H1 (cell line): ENCODE results near the gene TRIM9. TPM values are rescaled to one million over a fixed set of nuclear protein-coding genes. Genes with fewer than 3 reads are reported as not detected.

Experiments used
- CTCF ChIA-PET: fragments of 300-600 bp; sonication (Branson Sonifier 250); formaldehyde crosslinking; loops from one replicate; lab custom pipeline; 2021; ENCODE audit not compliant: partially characterized antibody; lab: Charles Lee
- POLR2A ChIA-PET: fragments of 300-600 bp; sonication (Branson Sonifier 250); formaldehyde crosslinking; loops from one replicate; lab custom pipeline; 2021; ENCODE audit warnings: inconsistent platforms; ENCODE audit not compliant: partially characterized antibody; lab: Charles Lee
- DNase-seq, 2 experiments: peaks; one replicate each; pipeline versions ENCODE4 v3.0.0 to v3.0.0-alpha.2; 2010 to 2022; ENCODE audit warnings: low spot score in 2 of 2, low read depth in 1 of 2, mixed read lengths in 1 of 2
- FAIRE-seq: peaks from 2 replicates; lab custom pipeline; 2011; peaks lifted over from hg19 to GRCh38; lab: Jason Lieb, UNC
- H2AFZ ChIP-seq: 2 replicates; pipeline ENCODE4 v1.8.1; 2012; ENCODE audit warnings: low read length, inconsistent platforms
- H2AK5ac ChIP-seq: 2 replicates; pipeline ENCODE4 v1.6.1; 2013; ENCODE audit warnings: low read depth, low read length
- H2BK120ac ChIP-seq: replicated peaks from 2 replicates; pipeline ENCODE3; 2013; ENCODE audit warnings: low read depth, low read length, inconsistent platforms
- H2BK12ac ChIP-seq: 2 replicates; pipeline ENCODE4 v1.6.1; 2013; ENCODE audit warnings: low read depth, low read length
- H2BK15ac ChIP-seq: 2 replicates; pipeline ENCODE4 v1.6.1; 2013; ENCODE audit warnings: low read length
- H2BK20ac ChIP-seq: 2 replicates; pipeline ENCODE4 v1.6.1; 2013; ENCODE audit warnings: low read length
- H2BK5ac ChIP-seq: 2 replicates; pipeline ENCODE4 v1.6.1; 2013; ENCODE audit warnings: low read depth, low read length
- H3K14ac ChIP-seq: 2 replicates; pipeline ENCODE4 v1.6.1; 2013; ENCODE audit warnings: inconsistent platforms; ENCODE audit not compliant: insufficient read length
- H3K18ac ChIP-seq: 2 replicates; pipeline ENCODE4 v1.6.1; 2013; ENCODE audit warnings: low read length; ENCODE audit errors: extremely low read depth
- H3K23ac ChIP-seq: 2 replicates; pipeline ENCODE4 v1.6.1; 2013; ENCODE audit warnings: inconsistent platforms; ENCODE audit not compliant: insufficient read length
- H3K23me2 ChIP-seq: 2 replicates; pipeline ENCODE4 v1.6.1; 2013; ENCODE audit warnings: low read depth, low read length
- H3K27ac ChIP-seq: 2 replicates; pipeline ENCODE4 v1.6.1; 2011; ENCODE audit warnings: low read depth, low read length, inconsistent platforms
- H3K27me3 ChIP-seq, 4 experiments: replicated peaks in 1 of 4; 1 replicate in 1 of 4; 2 replicates in 3 of 4; pipeline versions ENCODE4 v1.6.1 to v1.8.1; 2011 to 2013; ENCODE audit warnings: low read length in 3 of 4, mild to moderate bottlenecking in 3 of 4, inconsistent platforms in 2 of 4, mixed read lengths in 2 of 4, moderate library complexity in 1 of 4; ENCODE audit not compliant: control insufficient read depth in 3 of 4, insufficient read depth in 3 of 4; ENCODE audit errors: extremely low read depth in 1 of 4
- H3K36me3 ChIP-seq, 4 experiments: 2 replicates each; pipeline versions ENCODE4 v1.6.1 to v1.8.1; 2011 to 2013; ENCODE audit warnings: mild to moderate bottlenecking in 4 of 4, low read length in 3 of 4, moderate library complexity in 2 of 4, control low read depth in 1 of 4, inconsistent platforms in 1 of 4; ENCODE audit not compliant: insufficient read depth in 4 of 4, control insufficient read depth in 2 of 4
- H3K4ac ChIP-seq: replicated peaks from 2 replicates; pipeline ENCODE3; 2013; ENCODE audit warnings: low read length, low read depth, mixed read lengths, inconsistent platforms; ENCODE audit not compliant: insufficient read length
- H3K4me1 ChIP-seq, 4 experiments: replicated peaks in 1 of 4; 1 replicate in 1 of 4; 2 replicates in 3 of 4; pipeline versions ENCODE4 v1.6.1 to v1.8.1; 2011 to 2013; ENCODE audit warnings: low read length in 3 of 4, inconsistent platforms in 2 of 4, mixed read lengths in 1 of 4; ENCODE audit not compliant: insufficient read depth in 4 of 4, control insufficient read depth in 3 of 4
- H3K4me2 ChIP-seq, 2 experiments: 2 replicates each; pipeline versions ENCODE4 v1.6.1 to v1.8.1; 2011 to 2013; ENCODE audit warnings: low read depth in 2 of 2, low read length in 2 of 2, control low read depth in 1 of 2, inconsistent platforms in 1 of 2, mild to moderate bottlenecking in 1 of 2; ENCODE audit not compliant: insufficient read depth in 1 of 2
- H3K4me3 ChIP-seq, 4 experiments: fragments of 200-600, 300-600 bp in 1 of 4; sonication (generic), shearing (Covaris generic), sonication (Bioruptor Twin) in 1 of 4; 2 replicates each; pipeline versions ENCODE4 v1.5.1 to v1.8.1; 2011 to 2016; ENCODE audit warnings: low read length in 4 of 4, low read depth in 3 of 4, control low read depth in 2 of 4, inconsistent platforms in 2 of 4, mild to moderate bottlenecking in 2 of 4, mixed read lengths in 1 of 4, moderate library complexity in 1 of 4; ENCODE audit not compliant: insufficient read depth in 2 of 4; ENCODE audit errors: extremely low read depth in 1 of 4
- H3K56ac ChIP-seq: replicated peaks from 2 replicates; pipeline ENCODE3; 2013; ENCODE audit warnings: low read depth, mild to moderate bottlenecking, mixed read lengths, low read length, inconsistent platforms; ENCODE audit not compliant: insufficient read length
- H3K79me1 ChIP-seq: 2 replicates; pipeline ENCODE4 v1.6.1; 2013; ENCODE audit warnings: low read depth, low read length, control low read depth
- H3K79me2 ChIP-seq, 2 experiments: 2 replicates each; pipeline versions ENCODE4 v1.6.1 to v1.8.1; 2012 to 2013; ENCODE audit warnings: low read length in 2 of 2, mild to moderate bottlenecking in 2 of 2, inconsistent platforms in 1 of 2; ENCODE audit not compliant: insufficient read depth in 2 of 2, control insufficient read depth in 1 of 2
- H3K9ac ChIP-seq, 4 experiments: replicated peaks in 1 of 4; 1 replicate in 1 of 4; 2 replicates in 3 of 4; pipeline versions ENCODE4 v1.6.1 to v1.8.1; 2011 to 2013; ENCODE audit warnings: low read depth in 3 of 4, low read length in 3 of 4, control low read depth in 2 of 4, mild to moderate bottlenecking in 2 of 4, moderate library complexity in 2 of 4, inconsistent platforms in 1 of 4; ENCODE audit errors: extremely low read depth in 1 of 4
- H3K9me3 ChIP-seq, 2 experiments: 2 replicates each; pipeline versions ENCODE4 v1.6.1 to v1.8.1; 2012 to 2013; ENCODE audit warnings: mild to moderate bottlenecking in 2 of 2, moderate library complexity in 2 of 2, control low read depth in 1 of 2, inconsistent platforms in 1 of 2, low read depth in 1 of 2, low read length in 1 of 2, mixed read lengths in 1 of 2; ENCODE audit not compliant: insufficient read depth in 2 of 2
- H4K20me1 ChIP-seq, 2 experiments: replicated peaks in 1 of 2; 2 replicates each; pipeline versions ENCODE3 to v1.8.1; 2011 to 2013; ENCODE audit warnings: inconsistent platforms in 2 of 2, low read length in 2 of 2, mild to moderate bottlenecking in 1 of 2; ENCODE audit not compliant: insufficient read depth in 2 of 2, control insufficient read depth in 1 of 2
- H4K5ac ChIP-seq: 2 replicates; pipeline ENCODE4 v1.6.1; 2013; ENCODE audit warnings: low read length, low read depth, mixed read lengths, inconsistent platforms; ENCODE audit not compliant: insufficient read length
- H4K8ac ChIP-seq: 2 replicates; pipeline ENCODE4 v1.8.0; 2013; ENCODE audit warnings: mild to moderate bottlenecking, moderate library complexity, low read length, inconsistent platforms; ENCODE audit not compliant: insufficient read depth; ENCODE audit errors: extremely low read depth
- H4K91ac ChIP-seq: replicated peaks from 2 replicates; pipeline ENCODE3; 2013; ENCODE audit warnings: low read length, mixed read lengths, inconsistent platforms; ENCODE audit not compliant: insufficient read length
- ATF3 ChIP-seq: IDR thresholded peaks from 2 replicates; pipeline ENCODE4 v1.6.1; 2011; ENCODE audit warnings: low read depth, mild to moderate bottlenecking, low read length; ENCODE audit not compliant: insufficient read depth
- CHD2 ChIP-seq: IDR thresholded peaks from 2 replicates; pipeline ENCODE4 v1.6.1; 2012; ENCODE audit warnings: low read length, improper control_type of control experiment
- CREB1 ChIP-seq: IDR thresholded peaks from 2 replicates; pipeline ENCODE4 v1.6.1; 2012; ENCODE audit warnings: inconsistent platforms
- FOSL1 ChIP-seq: IDR thresholded peaks from 2 replicates; pipeline ENCODE4 v1.6.1; 2011; ENCODE audit warnings: mild to moderate bottlenecking, low read depth, low read length, moderate library complexity; ENCODE audit not compliant: insufficient read depth
- GABPA ChIP-seq: IDR thresholded peaks from 2 replicates; pipeline ENCODE4 v1.6.1; 2011; ENCODE audit warnings: mild to moderate bottlenecking, low read length, moderate library complexity, borderline replicate concordance; ENCODE audit not compliant: insufficient read depth
- GTF2F1 ChIP-seq: IDR thresholded peaks from 2 replicates; pipeline ENCODE4 v1.6.1; 2012; ENCODE audit warnings: low read depth, low read length, improper control_type of control experiment, borderline replicate concordance
- RXRA ChIP-seq: IDR thresholded peaks from 2 replicates; pipeline ENCODE4 v1.6.1; 2011; ENCODE audit warnings: low read depth, mild to moderate bottlenecking, low read length, moderate library complexity; ENCODE audit not compliant: insufficient read depth
- SIN3A ChIP-seq, 2 experiments: IDR thresholded peaks in 1 of 2; conservative IDR thresholded peaks in 1 of 2; 2 replicates each; pipeline ENCODE4 v1.6.1; 2011 to 2012; ENCODE audit warnings: low read length in 2 of 2, improper control_type of control experiment in 1 of 2, low read depth in 1 of 2, mild to moderate bottlenecking in 1 of 2
- SIRT6 ChIP-seq: IDR thresholded peaks from one replicate; pipeline ENCODE4 v1.7.1; 2012; ENCODE audit warnings: low read length, inconsistent platforms
- SP2 ChIP-seq: IDR thresholded peaks from 2 replicates; pipeline ENCODE4 v1.6.1; 2012; ENCODE audit warnings: mild to moderate bottlenecking, low read length, inconsistent platforms
- SUZ12 ChIP-seq: fragments of 200-600 bp; sonication (generic); IDR thresholded peaks from 2 replicates; pipeline ENCODE4 v1.6.1; 2012; ENCODE audit warnings: mild to moderate bottlenecking, inconsistent platforms, low read length, moderate library complexity, mixed read lengths
- TAF7 ChIP-seq: optimal IDR thresholded peaks from 2 replicates; pipeline ENCODE3; 2011; ENCODE audit warnings: low read depth, mild to moderate bottlenecking, inconsistent platforms, low read length, moderate library complexity, borderline replicate concordance
- TEAD4 ChIP-seq: IDR thresholded peaks from 2 replicates; pipeline ENCODE4 v1.6.1; 2012; ENCODE audit warnings: low read depth, low read length, inconsistent platforms, mixed read lengths
- YY1 ChIP-seq: IDR thresholded peaks from 2 replicates; pipeline ENCODE4 v1.6.1; 2011; ENCODE audit warnings: low read depth, mild to moderate bottlenecking, low read length
- ZNF274 ChIP-seq: IDR thresholded peaks from 2 replicates; pipeline ENCODE4 v1.7.0; 2012; ENCODE audit warnings: low read length, borderline replicate concordance; ENCODE audit errors: extremely low read depth
- polyA plus RNA-seq, 7 experiments: library from polyadenylated mRNA; depleted of rRNA in 3 of 7; stranded (reverse) in 5 of 7; unstranded in 2 of 7; fragments of >200 nt in 5 of 7; fragments of 200-250 nt in 2 of 7; gene quantifications; 1 replicate in 5 of 7; 2 replicates in 1 of 7; 4 replicates in 1 of 7; pipeline versions ENCODE4 v1.2.1 to v1.2.3, GENCODE V29; 2011 to 2013; ENCODE audit warnings: missing spikeins in 2 of 7, mixed read lengths in 2 of 7
- total RNA-seq: library from RNA; stranded (reverse); fragmentation: NEBNext Ultra II Directional; extraction: Animal tissue kit (Norgen Biotek cat#: 25700); gene quantifications from 2 replicates; pipeline ENCODE4 v1.2.1, GENCODE V29; 2021
- TF ChIP-seq, protein P1 (sequence below): IDR thresholded peaks from 2 replicates; pipeline ENCODE4 v1.6.1; 2012; ENCODE audit warnings: inconsistent platforms

The TRIM9 gene
- total and polyA plus RNA-seq, 2 of the 8 experiments (the other 6 are each of a cell fraction or from before 2014, with no cell fraction given): 2.7 to 5.4 TPM

DNA sequence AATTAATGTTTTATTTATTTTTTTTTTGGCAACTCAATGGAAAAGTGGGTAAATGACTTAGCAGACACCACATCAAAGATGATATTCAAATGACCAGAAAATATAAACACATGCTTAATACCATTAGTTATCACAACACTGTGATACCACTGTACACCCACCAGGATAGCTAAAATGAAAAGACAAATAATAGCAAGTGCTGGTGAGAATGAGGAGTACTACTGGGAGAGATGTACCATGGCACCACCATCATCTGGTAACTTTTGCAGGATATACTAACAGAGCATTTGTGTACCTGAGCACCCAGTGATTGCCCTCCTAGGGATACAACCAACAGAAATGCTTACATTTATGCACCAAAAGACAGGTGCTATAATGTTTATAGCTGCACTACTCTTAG lies 21.9 kb downstream of the TRIM9 start:
- no peak overlapping the region for H3K27ac ChIP-seq
- TF ChIP-seq FOSL1: no peak
- no peak for TF ChIP-seq SUZ12
- TF ChIP-seq YY1: no peak
- TF ChIP-seq TAF7: no peak
- no peak for TF ChIP-seq ZNF274
- TF ChIP-seq CHD2: no peak
- TF ChIP-seq CREB1: no peak
- TF ChIP-seq TEAD4: no peak
- no peak for TF ChIP-seq GTF2F1
- no peak for TF ChIP-seq SIN3A (conservative IDR thresholded peaks at IDR 0.05 in 1 of 2, IDR thresholded peaks at IDR 0.05 in 1 of 2; ENCODE audit: low read depth in 1 of 2, low read length in 2 of 2)
- no peak for TF ChIP-seq RXRA
- no peak for TF ChIP-seq SP2
- TF ChIP-seq GABPA: no peak
- no peak for TF ChIP-seq SIRT6
- TF ChIP-seq ATF3: no peak
- TF ChIP-seq, protein P1, sequence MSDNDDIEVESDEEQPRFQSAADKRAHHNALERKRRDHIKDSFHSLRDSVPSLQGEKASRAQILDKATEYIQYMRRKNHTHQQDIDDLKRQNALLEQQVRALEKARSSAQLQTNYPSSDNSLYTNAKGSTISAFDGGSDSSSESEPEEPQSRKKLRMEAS: no peak

More for the DNA sequence above, 21.9 kb downstream of the TRIM9 start:
- H3K23me2 ChIP-seq: no peaks in the 10 kb centered on the region
- H2AFZ ChIP-seq: no peak overlapping the region
- H3K4me3 ChIP-seq: no peak overlapping the region
- no peak overlapping the region for H2BK120ac ChIP-seq
- no peak overlapping the region for H3K23ac ChIP-seq
- DNase-seq (no peak), FAIRE-seq (no peak)
- no peak overlapping the region for H2BK20ac ChIP-seq
- no peak overlapping the region for H2BK15ac ChIP-seq
- no peak overlapping the region for H4K5ac ChIP-seq
- no peak overlapping the region for H3K56ac ChIP-seq
- H3K27me3 ChIP-seq: no peaks in the 10 kb centered on the region
- H3K36me3 ChIP-seq: no peaks in the 10 kb centered on the region
- no peak overlapping the region for H3K14ac ChIP-seq
- H3K4me1 ChIP-seq: no peaks in the 10 kb centered on the region
- H3K4ac ChIP-seq: no peak overlapping the region
- H4K20me1 ChIP-seq: no peaks in the 10 kb centered on the region
- H2BK12ac ChIP-seq: no peak overlapping the region
- no peaks in the 10 kb centered on the region for H3K79me2 ChIP-seq
- no peak overlapping the region for H3K4me2 ChIP-seq
- no peak overlapping the region for H4K8ac ChIP-seq
- no peak overlapping the region for H2BK5ac ChIP-seq
- POLR2A ChIA-PET: no interaction called here
- H3K18ac ChIP-seq: no peak overlapping the region
- H4K91ac ChIP-seq: no peak overlapping the region
- no peaks in the 10 kb centered on the region for H3K79me1 ChIP-seq
- no peak overlapping the region for H3K9ac ChIP-seq
- H2AK5ac ChIP-seq: no peak overlapping the region
- H3K9me3 ChIP-seq: no peaks in the 10 kb centered on the region
- CTCF ChIA-PET: interaction anchor here (0.7 to 2.1 kb wide), 4 partner anchors 9 to 133 kb away, joined by 3 to 6 read pairs (median 3); no protein-coding TSS in a partner anchor
